ENCODE measurements around the gene RBMS2.

DNA sequence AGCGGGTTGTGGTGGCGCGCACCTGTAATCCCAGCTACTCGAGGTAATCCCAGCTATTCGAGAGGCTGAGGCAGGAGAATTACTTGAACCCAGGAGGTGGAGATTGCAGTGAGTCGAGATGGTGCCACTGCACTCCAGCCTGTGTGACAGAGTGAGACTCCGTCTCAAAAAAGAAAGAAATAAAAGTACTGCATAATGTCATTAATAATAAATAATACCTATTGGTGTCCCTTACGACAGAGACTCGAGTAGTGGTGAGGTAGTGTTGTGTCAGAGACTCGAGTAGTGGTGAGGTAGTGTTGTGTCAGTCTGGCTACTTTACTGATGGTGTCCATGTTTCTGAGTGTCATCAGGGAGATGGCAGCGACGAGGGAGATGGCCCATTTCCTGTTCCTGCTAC, 34.9 kb upstream of the RBMS2 start:
- TF ChIP-seq POLR2AphosphoS5 (IDR thresholded peaks at IDR 0.05; ENCODE audit: low read depth, low read length) = no peak
- TF ChIP-seq, protein P1, sequence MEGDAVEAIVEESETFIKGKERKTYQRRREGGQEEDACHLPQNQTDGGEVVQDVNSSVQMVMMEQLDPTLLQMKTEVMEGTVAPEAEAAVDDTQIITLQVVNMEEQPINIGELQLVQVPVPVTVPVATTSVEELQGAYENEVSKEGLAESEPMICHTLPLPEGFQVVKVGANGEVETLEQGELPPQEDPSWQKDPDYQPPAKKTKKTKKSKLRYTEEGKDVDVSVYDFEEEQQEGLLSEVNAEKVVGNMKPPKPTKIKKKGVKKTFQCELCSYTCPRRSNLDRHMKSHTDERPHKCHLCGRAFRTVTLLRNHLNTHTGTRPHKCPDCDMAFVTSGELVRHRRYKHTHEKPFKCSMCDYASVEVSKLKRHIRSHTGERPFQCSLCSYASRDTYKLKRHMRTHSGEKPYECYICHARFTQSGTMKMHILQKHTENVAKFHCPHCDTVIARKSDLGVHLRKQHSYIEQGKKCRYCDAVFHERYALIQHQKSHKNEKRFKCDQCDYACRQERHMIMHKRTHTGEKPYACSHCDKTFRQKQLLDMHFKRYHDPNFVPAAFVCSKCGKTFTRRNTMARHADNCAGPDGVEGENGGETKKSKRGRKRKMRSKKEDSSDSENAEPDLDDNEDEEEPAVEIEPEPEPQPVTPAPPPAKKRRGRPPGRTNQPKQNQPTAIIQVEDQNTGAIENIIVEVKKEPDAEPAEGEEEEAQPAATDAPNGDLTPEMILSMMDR (IDR thresholded peaks at IDR 0.05) = no peak

Data from Panc1 (cell line).